Measurements from ENCODE around the gene DACT3.

DACT3 gene

DNA sequence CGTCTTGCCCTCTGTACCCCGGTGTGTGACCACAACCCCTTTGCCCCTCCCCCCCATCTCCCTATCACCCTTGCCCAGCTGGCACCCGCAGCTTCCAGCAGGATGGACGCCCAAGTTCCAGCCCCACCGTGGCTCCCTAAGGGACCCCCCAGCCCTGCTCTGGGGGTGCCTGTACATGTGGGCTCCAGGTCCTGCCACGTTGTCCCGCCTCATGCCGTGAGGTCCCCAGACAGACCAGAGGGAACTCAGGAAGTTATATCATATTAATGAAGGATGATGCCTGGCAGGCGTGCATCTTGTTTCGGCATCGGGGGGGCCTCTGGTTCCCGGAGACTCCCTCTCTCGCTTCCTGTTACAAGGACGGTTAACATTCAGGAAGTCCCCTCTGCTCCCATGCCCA is 34.5 kb downstream of the DACT3 start:
- no peak overlapping the region for H3K4me3 ChIP-seq (ENCODE audit: low read depth, low read length)
- DNase-seq (ENCODE audit: low read depth), result no peak
- no peak for TF ChIP-seq CTCF (IDR thresholded peaks at IDR 0.05; ENCODE audit: insufficient read depth, low read depth, low read length, missing control alignments)

DNA sequence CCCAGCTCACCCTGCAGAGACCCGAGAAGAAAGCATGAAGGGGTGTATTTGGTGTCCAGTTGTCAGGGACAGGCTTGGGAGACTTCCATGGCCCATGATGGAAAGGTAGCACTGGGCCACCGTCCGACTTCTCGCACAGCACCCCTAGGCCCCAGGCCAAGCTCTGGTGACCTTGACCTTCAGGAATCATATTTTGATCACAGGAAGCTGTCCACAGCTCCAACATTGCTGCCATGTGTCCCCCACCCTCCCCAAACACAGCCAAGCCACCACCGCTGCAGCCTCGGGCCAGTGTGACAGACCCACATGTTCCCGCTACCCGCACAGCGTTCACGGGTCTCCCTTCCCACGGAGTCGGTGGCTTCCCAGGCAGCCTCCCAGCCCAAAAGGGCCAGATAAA is 35.3 kb downstream of the DACT3 start:
- no peak for TF ChIP-seq CTCF (IDR thresholded peaks at IDR 0.05; ENCODE audit: insufficient read depth, low read depth, low read length, missing control alignments)
- no peak overlapping the region for H3K4me3 ChIP-seq (ENCODE audit: low read depth, low read length)
- no peak for DNase-seq (ENCODE audit: low read depth)

DNA sequence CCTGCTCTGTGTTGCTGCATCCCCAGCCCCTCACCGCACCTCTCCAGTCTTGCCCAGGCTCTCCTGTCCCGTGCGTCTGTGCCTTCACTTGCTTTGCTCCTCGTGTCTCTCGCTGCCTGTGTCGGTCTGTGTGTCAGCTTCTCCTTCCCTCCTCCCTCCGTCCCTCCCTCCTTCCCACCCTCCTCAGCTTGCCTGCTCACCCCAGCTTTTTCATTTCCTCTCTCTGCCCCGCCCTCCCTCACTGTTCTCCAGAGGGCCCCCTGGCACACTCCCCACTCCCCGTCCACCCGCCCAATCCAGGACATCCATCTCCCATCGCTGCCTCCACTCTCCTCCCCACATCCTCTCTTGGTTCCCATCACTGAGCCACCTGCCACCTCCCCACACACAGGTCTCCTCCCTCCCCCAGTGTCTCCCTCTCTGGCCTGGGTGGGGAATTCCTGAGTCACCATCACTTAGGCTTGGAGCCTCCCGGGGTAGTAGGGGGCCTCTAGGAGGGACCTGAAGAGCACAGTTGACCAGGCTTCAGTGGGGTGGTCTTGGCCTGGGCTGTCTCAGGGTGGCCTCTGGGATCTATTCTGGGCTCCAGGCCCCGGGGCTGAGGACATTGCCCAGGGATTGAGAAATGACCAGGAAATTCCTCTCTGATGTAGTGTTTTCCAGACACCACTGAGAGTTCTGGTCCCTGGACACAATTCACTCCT is 35.9 kb downstream of the DACT3 start, which contains the start of gene PTGIR:
Gene PTGIR (minus strand): TSS at position 132 of the 704 bp plus-strand sequence. CDS start 864 bp downstream, outside the sequence.
- TF ChIP-seq CTCF (IDR thresholded peaks at IDR 0.05; ENCODE audit: insufficient read depth, low read depth, low read length, missing control alignments), result no peak
- DNase-seq (ENCODE audit: low read depth), result peak; percentile 46
- peak within 1 kb of the TSS; percentile 49 for H3K4me3 ChIP-seq (ENCODE audit: low read depth, low read length)

- no peak for TF ChIP-seq CTCF (IDR thresholded peaks at IDR 0.05; ENCODE audit: insufficient read depth, low read depth, low read length, missing control alignments)
- DNase-seq (ENCODE audit: low read depth), result no peak
- H3K4me3 ChIP-seq (ENCODE audit: low read depth, low read length), result peak overlapping the region; percentile 49
These were observed 37.0 kb downstream of the DACT3 start for GRCh38 chr19:46623915-46624502.

DNA sequence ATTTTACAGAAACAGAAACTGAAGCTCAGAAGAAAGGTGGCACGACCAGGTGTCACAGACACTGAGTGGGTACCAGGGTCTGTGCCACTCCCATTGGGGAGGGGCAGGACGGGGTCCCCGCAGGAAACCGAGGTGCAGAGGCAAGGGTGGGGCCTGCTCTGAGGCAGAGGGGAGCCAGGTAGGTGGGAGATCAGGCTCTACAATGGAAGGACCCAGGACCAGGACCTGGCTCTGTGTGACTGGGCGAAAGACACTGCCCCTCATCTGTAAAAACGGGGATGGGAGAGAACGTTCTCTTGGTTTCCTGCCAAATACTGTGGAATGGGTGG is 38.9 kb downstream of the DACT3 start:
- TF ChIP-seq CTCF (IDR thresholded peaks at IDR 0.05; ENCODE audit: insufficient read depth, low read depth, low read length, missing control alignments), result no peak
- DNase-seq (ENCODE audit: low read depth), result no peak
- no peak overlapping the region; the same call in 1 of the 2 replicates for H3K4me3 ChIP-seq (ENCODE audit: low read depth, low read length)

- no peak overlapping the region for H3K4me3 ChIP-seq (ENCODE audit: low read depth, low read length)
- no peak for TF ChIP-seq CTCF (IDR thresholded peaks at IDR 0.05; ENCODE audit: insufficient read depth, low read depth, low read length, missing control alignments)
These were observed 39.5 kb downstream of the DACT3 start for GRCh38 chr19:46621191-46622117.

More at GRCh38 chr19:46621191-46622117, 39.5 kb downstream of the DACT3 start:
- DNase-seq (ENCODE audit: low read depth), result no peak

Measured in GM12865 (cell line).